ENCODE measurements around the gene PHF12.

DNA sequence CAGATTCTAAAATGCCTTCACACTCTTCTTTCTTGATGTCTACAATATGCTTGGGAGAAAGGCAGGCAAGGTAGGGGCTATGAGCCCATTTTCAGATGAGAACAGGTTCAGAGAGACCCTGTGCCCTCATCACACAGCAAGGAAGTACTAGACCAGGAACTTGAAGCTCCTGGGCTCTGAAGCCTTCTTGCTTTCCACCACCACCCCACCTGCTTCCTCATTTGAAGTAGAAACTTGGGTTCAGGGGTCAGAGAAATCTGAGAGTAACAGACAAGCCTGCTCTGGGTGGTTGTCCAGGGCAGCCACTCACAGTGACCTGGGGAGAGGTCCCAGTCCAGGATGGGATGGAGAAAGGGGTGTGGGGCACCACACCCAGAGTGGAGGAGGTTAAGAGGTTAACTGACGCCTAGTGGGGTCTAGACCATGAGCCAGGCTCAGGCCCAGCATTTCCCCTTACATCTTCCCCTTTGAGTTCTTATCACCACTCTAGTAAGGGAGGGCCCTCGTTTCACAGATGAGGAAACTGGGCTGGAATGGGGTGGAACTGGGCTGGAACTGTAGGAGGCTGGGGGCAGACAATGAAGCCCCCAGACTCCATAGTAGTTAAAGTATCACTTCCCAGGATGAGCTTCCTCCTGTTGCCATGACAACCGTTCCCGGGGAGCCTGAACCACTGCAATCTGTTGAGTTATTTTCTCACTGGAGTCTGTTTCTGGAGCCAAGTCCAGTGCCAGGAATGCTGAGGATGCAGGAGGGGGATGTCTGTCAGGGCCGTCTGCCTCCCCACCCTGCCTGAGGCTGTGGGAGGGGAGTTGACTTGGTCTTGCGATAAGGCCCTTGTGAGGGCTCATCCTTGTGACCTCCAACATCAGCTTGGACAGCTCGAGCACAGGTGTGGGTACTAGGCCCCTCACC is 16.2 kb upstream of the PHF12 start:
- TF ChIP-seq EZH2 (IDR thresholded peaks at IDR 0.05; ENCODE audit: low read depth, unreplicated experiment) = no peak
- no peak for TF ChIP-seq CTCF (conservative IDR thresholded peaks at IDR 0.05; ENCODE audit: low read depth in 2 of 2)
- no peak for TF ChIP-seq EZH2phosphoT487 (IDR thresholded peaks at IDR 0.05; ENCODE audit: unreplicated experiment)
- no peak for TF ChIP-seq POLR2AphosphoS5 (IDR thresholded peaks at IDR 0.05; ENCODE audit: low read depth)
- TF ChIP-seq NANOG (IDR thresholded peaks at IDR 0.05; ENCODE audit: borderline replicate concordance) = no peak
- no peak for TF ChIP-seq JUNB (IDR thresholded peaks at IDR 0.05; ENCODE audit: unreplicated experiment)
- no peak for TF ChIP-seq CREB1 (CRISPR knock-in tag; IDR thresholded peaks at IDR 0.05; ENCODE audit: low read depth)

All from GM23338 (cell line).